ENCODE data around the gene SPINK14.

GRCh38 chr5:148205865-148206264, 37.5 kb downstream of the SPINK14 start:
- TF ChIP-seq POLR2A (IDR thresholded peaks at IDR 0.05), result no peak
- TF ChIP-seq, protein P1, sequence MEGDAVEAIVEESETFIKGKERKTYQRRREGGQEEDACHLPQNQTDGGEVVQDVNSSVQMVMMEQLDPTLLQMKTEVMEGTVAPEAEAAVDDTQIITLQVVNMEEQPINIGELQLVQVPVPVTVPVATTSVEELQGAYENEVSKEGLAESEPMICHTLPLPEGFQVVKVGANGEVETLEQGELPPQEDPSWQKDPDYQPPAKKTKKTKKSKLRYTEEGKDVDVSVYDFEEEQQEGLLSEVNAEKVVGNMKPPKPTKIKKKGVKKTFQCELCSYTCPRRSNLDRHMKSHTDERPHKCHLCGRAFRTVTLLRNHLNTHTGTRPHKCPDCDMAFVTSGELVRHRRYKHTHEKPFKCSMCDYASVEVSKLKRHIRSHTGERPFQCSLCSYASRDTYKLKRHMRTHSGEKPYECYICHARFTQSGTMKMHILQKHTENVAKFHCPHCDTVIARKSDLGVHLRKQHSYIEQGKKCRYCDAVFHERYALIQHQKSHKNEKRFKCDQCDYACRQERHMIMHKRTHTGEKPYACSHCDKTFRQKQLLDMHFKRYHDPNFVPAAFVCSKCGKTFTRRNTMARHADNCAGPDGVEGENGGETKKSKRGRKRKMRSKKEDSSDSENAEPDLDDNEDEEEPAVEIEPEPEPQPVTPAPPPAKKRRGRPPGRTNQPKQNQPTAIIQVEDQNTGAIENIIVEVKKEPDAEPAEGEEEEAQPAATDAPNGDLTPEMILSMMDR (IDR thresholded peaks at IDR 0.05), result no peak
